GM23248 (cell line): ENCODE measurements around the gene DPF1.

Experiments
- EZH2 ChIP-seq: fragments of 200-600 bp; sonication (generic); IDR thresholded peaks from 2 replicates; pipeline ENCODE4 v1.6.1; 2018; ENCODE audit warnings: antibody characterized with exemption, mild to moderate bottlenecking; ENCODE audit not compliant: insufficient read depth, poor library complexity, severe bottlenecking
- EZH2phosphoT487 ChIP-seq: fragments of 200-600 bp; sonication (generic); IDR thresholded peaks from 2 replicates; pipeline ENCODE4 v1.6.1; 2018; ENCODE audit warnings: antibody characterized with exemption, moderate library complexity, mild to moderate bottlenecking, low read depth; ENCODE audit not compliant: insufficient read depth

DNA sequence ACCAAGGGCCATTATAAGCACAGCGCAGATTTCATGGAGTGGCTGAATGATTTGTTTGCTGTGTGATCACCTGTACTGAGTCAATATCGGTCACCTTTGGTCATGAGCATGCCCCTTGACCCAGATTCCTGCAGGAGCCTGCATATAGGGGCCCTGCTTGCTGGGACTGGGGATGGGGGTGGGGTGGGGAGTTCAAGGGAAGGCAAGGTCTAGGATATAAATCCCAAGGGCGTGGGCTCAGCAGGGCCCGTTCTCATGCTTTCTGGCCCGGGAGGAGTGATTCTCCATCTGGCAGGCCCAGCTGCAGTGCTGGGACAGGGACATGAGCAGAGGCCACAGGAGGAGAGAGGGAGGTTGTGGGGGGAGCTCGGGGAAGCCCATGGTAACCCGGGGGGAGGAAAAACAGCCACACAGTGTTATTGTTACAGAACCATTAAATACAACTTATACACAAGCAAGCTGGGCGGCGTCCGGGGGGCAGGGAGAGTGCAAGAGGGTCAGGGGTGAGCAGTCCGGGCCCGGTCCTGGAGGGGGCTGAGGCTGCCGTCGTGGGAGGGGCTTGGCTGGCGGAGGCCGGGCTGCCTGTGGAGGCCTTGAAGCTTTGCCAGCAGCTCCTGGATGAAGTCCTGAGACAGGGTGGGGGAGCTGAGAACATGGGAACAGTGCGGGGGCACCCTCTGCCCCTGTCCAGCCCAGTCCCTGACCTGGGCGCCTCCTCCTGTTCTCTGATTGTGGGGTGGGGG is 27.0 kb upstream of the DPF1 start:
- TF ChIP-seq EZH2phosphoT487 (no peak), EZH2 (no peak)
